ENCODE results near the gene TEX30.
A peak's percentile ranks its signal among the peaks of the same experiment; 100 is the strongest.

The TEX30 gene

GRCh38 chr13:102742506-102742905 is 31.1 kb downstream of the TEX30 start:
- no peak overlapping the region for H3K27ac ChIP-seq
- TF ChIP-seq ZFX (IDR thresholded peaks at IDR 0.05; ENCODE audit: borderline replicate concordance) (no peak), CTCF (IDR thresholded peaks at IDR 0.05) (no peak)

- H3K27ac ChIP-seq = no peak overlapping the region
- TF ChIP-seq ZFX (IDR thresholded peaks at IDR 0.05; ENCODE audit: borderline replicate concordance) = no peak
- no peak for TF ChIP-seq CTCF (IDR thresholded peaks at IDR 0.05)
Measured at GRCh38 chr13:102742101-102742500, 31.5 kb downstream of the TEX30 start.

GRCh38 chr13:102729560-102730270 is 43.9 kb downstream of the TEX30 start:
- TF ChIP-seq ZFX (IDR thresholded peaks at IDR 0.05; ENCODE audit: borderline replicate concordance) = no peak
- no peak for TF ChIP-seq CTCF (IDR thresholded peaks at IDR 0.05)
- H3K27ac ChIP-seq = no peak overlapping the region

DNA sequence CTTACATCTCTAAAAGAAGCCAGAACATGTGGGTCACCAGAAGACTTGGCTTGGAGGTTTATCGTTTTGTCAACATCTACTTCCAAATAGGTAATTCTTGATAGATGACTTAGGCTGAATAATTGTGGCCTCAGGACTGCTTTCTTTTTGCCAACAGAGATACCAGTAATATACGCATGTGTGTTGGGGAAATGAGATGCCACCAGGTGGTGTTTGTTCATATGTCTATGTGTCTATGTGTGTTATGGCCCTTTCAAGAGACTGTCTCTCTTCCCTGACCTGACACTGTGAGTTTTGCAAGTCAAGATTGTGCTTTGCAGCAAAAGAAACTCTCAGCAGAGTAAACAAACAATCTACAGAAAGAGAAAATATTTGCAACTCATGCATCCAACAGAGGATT is 47.2 kb downstream of the TEX30 start:
- TF ChIP-seq ZFX (IDR thresholded peaks at IDR 0.05; ENCODE audit: borderline replicate concordance) (no peak), CTCF (IDR thresholded peaks at IDR 0.05) (no peak)
- no peak overlapping the region for H3K27ac ChIP-seq

DNA sequence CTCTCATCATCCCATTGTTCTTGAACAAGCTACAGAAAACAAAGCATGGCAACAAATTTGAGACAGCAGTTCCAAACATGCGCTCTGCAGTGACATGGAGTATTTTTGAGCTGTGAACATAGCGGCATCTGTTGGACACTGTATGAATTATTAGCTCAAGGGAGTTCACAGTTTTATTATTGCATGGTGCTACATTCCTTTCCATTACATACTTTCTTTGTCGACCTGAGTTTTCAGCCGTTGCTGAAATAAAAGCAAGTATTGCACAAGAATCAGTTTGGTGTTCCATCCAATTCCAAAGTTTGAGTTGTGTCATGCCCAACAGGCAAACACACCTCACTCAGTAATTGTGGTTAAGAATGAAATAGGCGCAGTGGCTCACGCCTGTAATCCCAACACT is 48.7 kb downstream of the TEX30 start:
- TF ChIP-seq ZFX (IDR thresholded peaks at IDR 0.05; ENCODE audit: borderline replicate concordance) (no peak), CTCF (IDR thresholded peaks at IDR 0.05) (peak; percentile 72)
- no peak overlapping the region for H3K27ac ChIP-seq

DNA sequence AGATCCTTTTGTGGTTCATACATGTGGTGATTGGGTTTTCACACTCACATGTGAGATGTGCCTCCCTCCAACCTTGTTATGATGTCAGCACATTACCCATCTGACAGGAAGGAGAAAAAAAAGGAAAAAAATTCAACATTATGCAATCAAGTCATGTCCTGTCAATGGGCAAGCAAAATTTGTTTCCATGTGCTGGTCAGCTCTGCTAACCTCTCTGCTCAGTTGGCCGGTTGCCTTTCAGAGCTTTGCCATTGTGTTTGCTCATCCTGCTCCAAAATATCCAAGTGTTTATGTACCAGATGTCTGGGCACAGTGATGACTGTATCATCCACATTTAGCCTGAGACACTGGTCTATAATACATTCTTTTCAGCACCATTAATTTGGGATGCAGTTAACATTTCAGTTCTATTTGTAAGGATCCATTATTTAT is 51.8 kb downstream of the TEX30 start:
- H3K27ac ChIP-seq = no peak overlapping the region
- TF ChIP-seq CTCF (IDR thresholded peaks at IDR 0.05) = no peak
- no peak for TF ChIP-seq ZFX (IDR thresholded peaks at IDR 0.05; ENCODE audit: borderline replicate concordance)

DNA sequence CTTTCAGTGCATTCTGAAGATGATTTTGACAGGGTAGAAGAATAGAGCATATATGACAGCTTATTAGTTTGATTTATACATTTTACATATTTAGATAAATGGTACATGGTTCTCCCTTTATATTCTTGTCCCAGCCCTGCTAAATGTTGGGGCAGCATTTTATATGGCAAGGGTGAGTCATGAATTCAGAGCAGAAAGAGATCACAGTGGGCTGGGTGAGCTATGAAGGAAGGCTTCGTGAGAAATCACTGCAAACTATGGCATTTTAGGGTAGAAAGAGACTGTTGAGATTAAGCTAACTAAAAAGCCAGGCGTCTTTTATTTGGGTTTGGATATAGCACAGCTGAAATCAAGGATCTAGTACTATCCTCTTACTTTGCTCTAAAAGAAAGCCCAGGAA is 54.8 kb downstream of the TEX30 start:
- no peak overlapping the region for H3K27ac ChIP-seq
- TF ChIP-seq CTCF (IDR thresholded peaks at IDR 0.05) (no peak), ZFX (IDR thresholded peaks at IDR 0.05; ENCODE audit: borderline replicate concordance) (no peak)

Data from 22Rv1 (cell line).